ENCODE results near the gene GSTO2. TPM values are rescaled to one million over a fixed set of nuclear protein-coding genes. Genes with fewer than 3 reads are reported as not detected.
A peak's percentile ranks its signal among the peaks of the same experiment; 100 is the strongest.

Gene GSTO2
- total RNA-seq, 4 donors from 2014 or later, result 0.71 to 2.3 (median 1.4) TPM; not detected in 1

GRCh38 chr10:104350127-104350635 lies 81.2 kb downstream of the GSTO2 start:
- TF ChIP-seq CTCF (IDR thresholded peaks at IDR 0.05 in 4 of 5, conservative IDR thresholded peaks at IDR 0.05 in 1 of 5), result peak; percentile 58 to 75 (median 72)
- TF ChIP-seq POLR2A (IDR thresholded peaks at IDR 0.05), result no peak
- Histone ChIP-seq H3K4me1 (peaks cover 11 to 22% of the 10 kb centered on the region in 2 donors), H3K9me3 (no peaks in the 10 kb centered on the region), H3K4me3 (peak overlapping the region in 3 of 4 donors; percentile 7 to 27 (median 9)), H3K27ac (peak overlapping the region; percentile 55 to 63 (median 60)), H3K36me3 (no peaks in the 10 kb centered on the region), H3K27me3 (no peaks in the 10 kb centered on the region)
- in situ Hi-C loops (cut with MboI; ENCODE audit: low sequenced_read_pairs in 4 of 4) (no loop called here), intact Hi-C loops (cut with DNase I; ENCODE audit: low total_unique reads) (loop anchor here (1.0 kb wide), 2 partner anchors 45 to 59 kb away; no protein-coding TSS in a partner anchor)
- DNase-seq (no peak), ATAC-seq (peak; percentile 82 to 85)

DNA sequence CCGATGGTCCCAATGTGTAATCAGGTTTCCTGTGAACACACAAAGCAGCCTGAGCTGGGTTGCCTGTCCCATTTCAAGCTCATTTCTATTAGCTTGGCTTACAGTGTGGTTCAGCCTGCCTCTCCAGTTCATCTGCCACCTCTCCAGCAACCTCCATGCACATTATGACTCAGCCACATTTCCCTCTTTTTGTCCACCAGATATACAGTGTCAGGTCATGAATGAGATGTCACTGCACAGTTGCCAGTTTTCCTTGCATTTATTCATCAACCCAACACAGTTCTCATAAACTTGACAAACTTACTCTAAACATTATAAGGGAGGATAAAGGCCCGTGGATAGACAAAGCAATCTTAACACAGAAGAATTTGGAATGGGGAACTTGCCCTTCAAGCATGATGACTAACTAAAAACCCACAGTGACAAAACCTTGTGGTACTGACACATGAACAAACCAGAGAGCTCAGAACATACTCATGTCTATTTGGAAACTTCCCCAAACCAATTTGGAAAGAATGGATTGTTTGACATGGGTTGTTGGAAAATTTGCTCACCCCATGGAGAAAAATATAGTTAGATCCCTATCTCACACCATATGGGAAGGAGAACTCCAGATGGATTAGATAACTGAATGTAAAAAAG lies 82.2 kb downstream of the GSTO2 start:
- intact Hi-C loops (cut with DNase I; ENCODE audit: low total_unique reads), result no loop called here
- no peaks in the 10 kb centered on the region for H3K36me3 ChIP-seq
- no peak overlapping the region for H3K27ac ChIP-seq
- no peak overlapping the region for H3K4me3 ChIP-seq
- DNase-seq, result no peak
- in situ Hi-C loops (cut with MboI; ENCODE audit: low sequenced_read_pairs in 4 of 4), result no loop called here
- no peak for ATAC-seq
- H3K4me1 ChIP-seq, result peaks cover 11 to 22% of the 10 kb centered on the region in 2 donors
- TF ChIP-seq POLR2A (IDR thresholded peaks at IDR 0.05) (no peak), CTCF (IDR thresholded peaks at IDR 0.05 in 4 of 5, conservative IDR thresholded peaks at IDR 0.05 in 1 of 5) (no peak)
- no peaks in the 10 kb centered on the region for H3K27me3 ChIP-seq
- no peaks in the 10 kb centered on the region for H3K9me3 ChIP-seq

- intact Hi-C loops (cut with DNase I; ENCODE audit: low total_unique reads), result loop anchor here (2.0 kb wide), 1 partner anchor 231 kb away; no protein-coding TSS in a partner anchor
- DNase-seq, result no peak
- TF ChIP-seq POLR2A (IDR thresholded peaks at IDR 0.05), result no peak
- no peak for TF ChIP-seq CTCF (IDR thresholded peaks at IDR 0.05 in 4 of 5, conservative IDR thresholded peaks at IDR 0.05 in 1 of 5)
- in situ Hi-C loops (cut with MboI; ENCODE audit: low sequenced_read_pairs in 4 of 4), result no loop called here
- Histone ChIP-seq H3K36me3 (no peaks in the 10 kb centered on the region), H3K27me3 (no peaks in the 10 kb centered on the region), H3K9me3 (no peaks in the 10 kb centered on the region), H3K27ac (no peak overlapping the region), H3K4me1 (peaks cover 11 to 22% of the 10 kb centered on the region in 2 donors), H3K4me3 (no peak overlapping the region)
- no peak for ATAC-seq
Observed at GRCh38 chr10:104351919-104352318, 82.9 kb downstream of the GSTO2 start.

DNA sequence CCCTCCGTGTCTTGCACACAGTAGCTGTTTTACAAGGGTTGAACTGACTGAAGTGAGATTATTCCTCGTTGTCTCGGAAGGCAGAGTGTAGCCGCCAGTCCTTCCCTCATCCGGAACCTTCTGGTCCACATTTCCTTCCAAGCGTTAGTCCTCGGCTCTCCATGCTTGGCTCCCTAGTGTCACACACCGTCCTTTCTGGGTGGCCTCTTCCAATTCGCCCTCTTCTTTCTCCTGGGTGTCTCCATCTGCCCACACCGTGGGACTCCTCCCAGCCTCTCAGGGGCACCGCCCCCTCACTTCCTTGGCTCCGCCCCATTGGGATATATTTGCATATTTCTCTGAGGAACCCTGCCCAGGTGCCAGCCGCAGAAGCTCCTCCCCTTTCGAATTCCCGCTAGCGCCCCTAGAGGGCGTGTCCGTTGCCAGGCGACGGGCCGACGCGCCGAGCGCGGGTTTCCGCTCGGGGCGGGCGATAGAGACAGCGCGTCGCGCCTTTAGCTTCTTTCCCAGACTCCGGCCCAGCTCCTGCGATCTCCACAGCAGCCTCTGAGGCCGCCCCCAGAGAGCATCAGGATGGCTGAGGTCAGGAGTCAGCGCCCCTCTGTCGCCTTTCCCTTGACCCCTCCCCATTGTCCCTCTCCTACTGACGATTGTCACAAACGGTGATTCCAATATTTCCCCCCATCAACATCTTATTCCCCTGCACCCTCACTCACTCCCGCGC lies 84.5 kb downstream of the GSTO2 start, which contains the start of gene CFAP58:
Gene CFAP58, plus strand, starts transcription at position 509 of the 724 bp plus-strand sequence. Its CDS starts 65 bp downstream, at position 574.
- peak within 1 kb of the TSS; percentile 38 to 60 (median 54) for H3K4me3 ChIP-seq
- H3K27ac ChIP-seq, result peak within 1 kb of the TSS in 1 of 4 donors; percentile 20
- DNase-seq (peak; percentile 85 to 92), ATAC-seq (peak; percentile 92)
- intact Hi-C loops (cut with DNase I; ENCODE audit: low total_unique reads) (loop anchor here (2.0 kb wide), 1 partner anchor 233 kb away; no protein-coding TSS in a partner anchor), in situ Hi-C loops (cut with MboI; ENCODE audit: low sequenced_read_pairs in 4 of 4) (no loop called here)
- peaks cover 11 to 22% of the 10 kb centered on the region in 2 donors for H3K4me1 ChIP-seq
- H3K36me3 ChIP-seq, result no peaks in the 10 kb centered on the region
- TF ChIP-seq CTCF (IDR thresholded peaks at IDR 0.05 in 4 of 5, conservative IDR thresholded peaks at IDR 0.05 in 1 of 5) (peak; percentile 71 to 88 (median 81)), POLR2A (IDR thresholded peaks at IDR 0.05) (no peak)
- H3K9me3 ChIP-seq, result no peaks in the 10 kb centered on the region
- no peaks in the 10 kb centered on the region for H3K27me3 ChIP-seq

Small RNA genes within 50 kb of the gene (microRNA-seq; reads per million reads assigned to microRNA genes)
- 0 to 1.2 reads per million in 2 donors for gene MIR4482 (ENCODE audit: borderline replicate concordance in 2 of 2)

Other genes with a start within 250 kb of the GSTO2 start
- under 1 TPM in 1 of 4 donors, not detected in 3; 0.63 TPM for gene COL17A1, start 183.3 kb upstream of the GSTO2 start, total RNA-seq
- 1 to 10 TPM; 2.4 to 7.7 (median 4.7) TPM for gene SFR1, start 147.0 kb upstream of the GSTO2 start, total RNA-seq
- not detected for gene CFAP43, start 36.8 kb upstream of the GSTO2 start, total RNA-seq
- 100 to 1,000 TPM in 2 of 4 donors, 10 to 100 TPM in 2; 39.6 to 284 (median 74.2) TPM for gene GSTO1, start 14.3 kb upstream of the GSTO2 start, total RNA-seq
- gene ITPRIP, start 69.3 kb downstream of the GSTO2 start, total RNA-seq, result 10 to 100 TPM in 1 of 4 donors, 1 to 10 TPM in 3; 5.0 to 19.9 (median 7.9) TPM
- gene CFAP58, start 84.6 kb downstream of the GSTO2 start, total RNA-seq, result under 1 TPM in 3 of 4 donors, not detected in 1; 0.13 to 0.36 (median 0.27) TPM

Measured in gastrocnemius medialis (tissue), 4 donors.